ENCODE measurements around the gene GCN1. TPM values are rescaled to one million over a fixed set of nuclear protein-coding genes. Genes with fewer than 3 reads are reported as not detected.

Gene GCN1
- total RNA-seq, 2 experiments from 2014 or later = 130 to 137 TPM

- H3K27me3 Mint-ChIP-seq = no peaks in the 10 kb centered on the region
- intact Hi-C loops (cut with micrococcal nuclease) = no loop called here
- DNase-seq = no peak
- H3K27ac Mint-ChIP-seq = no peak overlapping the region
- no peak overlapping the region for H3K4me3 Mint-ChIP-seq
- ATAC-seq = no peak
- H3K9me3 Mint-ChIP-seq = no peaks in the 10 kb centered on the region
- ChIA-PET POLR2A (interaction anchor here (1.6 to 15.4 kb wide), 3 partner anchors 12 to 69 kb away, joined by 3 to 394 read pairs (median 53); partner anchors contain the start of genes RNU4-1, RNU4-2 and RPLP0), CTCF (interaction anchor here (1.1 to 1.7 kb wide), 2 partner anchors 43 to 50 kb away, joined by 4 read pairs; partner anchors contain the start of gene PXN)
- peaks cover 6% of the 10 kb centered on the region for H3K36me3 Mint-ChIP-seq (ENCODE audit: low read depth)
- TF ChIP-seq CTCF (IDR thresholded peaks at IDR 0.05) = no peak
- peaks cover 20% of the 10 kb centered on the region for H3K4me1 Mint-ChIP-seq (ENCODE audit: low read depth)
Observed at GRCh38 chr12:120222288-120222832, 27.8 kb upstream of the GCN1 start.

- intact Hi-C loops (cut with micrococcal nuclease) = no loop called here
- ChIA-PET CTCF (interaction anchor here (1.1 to 1.7 kb wide), 2 partner anchors 44 to 50 kb away, joined by 4 read pairs; partner anchors contain the start of gene PXN), POLR2A (interaction anchor here (0.9 to 15.4 kb wide), 4 partner anchors 11 to 70 kb away, joined by 3 to 394 read pairs (median 28); partner anchors contain the start of genes RNU4-1, RNU4-2 and RPLP0)
- H3K9me3 Mint-ChIP-seq = no peaks in the 10 kb centered on the region
- peaks cover 18% of the 10 kb centered on the region for H3K4me1 Mint-ChIP-seq (ENCODE audit: low read depth)
- ATAC-seq (no peak), DNase-seq (no peak)
- no peak overlapping the region for H3K27ac Mint-ChIP-seq
- H3K4me3 Mint-ChIP-seq = no peak overlapping the region
- H3K27me3 Mint-ChIP-seq = no peaks in the 10 kb centered on the region
- H3K36me3 Mint-ChIP-seq (ENCODE audit: low read depth) = peaks cover 6% of the 10 kb centered on the region
- no peak for TF ChIP-seq CTCF (IDR thresholded peaks at IDR 0.05)
Observed at GRCh38 chr12:120221576-120221900, 27.0 kb upstream of the GCN1 start.

DNA sequence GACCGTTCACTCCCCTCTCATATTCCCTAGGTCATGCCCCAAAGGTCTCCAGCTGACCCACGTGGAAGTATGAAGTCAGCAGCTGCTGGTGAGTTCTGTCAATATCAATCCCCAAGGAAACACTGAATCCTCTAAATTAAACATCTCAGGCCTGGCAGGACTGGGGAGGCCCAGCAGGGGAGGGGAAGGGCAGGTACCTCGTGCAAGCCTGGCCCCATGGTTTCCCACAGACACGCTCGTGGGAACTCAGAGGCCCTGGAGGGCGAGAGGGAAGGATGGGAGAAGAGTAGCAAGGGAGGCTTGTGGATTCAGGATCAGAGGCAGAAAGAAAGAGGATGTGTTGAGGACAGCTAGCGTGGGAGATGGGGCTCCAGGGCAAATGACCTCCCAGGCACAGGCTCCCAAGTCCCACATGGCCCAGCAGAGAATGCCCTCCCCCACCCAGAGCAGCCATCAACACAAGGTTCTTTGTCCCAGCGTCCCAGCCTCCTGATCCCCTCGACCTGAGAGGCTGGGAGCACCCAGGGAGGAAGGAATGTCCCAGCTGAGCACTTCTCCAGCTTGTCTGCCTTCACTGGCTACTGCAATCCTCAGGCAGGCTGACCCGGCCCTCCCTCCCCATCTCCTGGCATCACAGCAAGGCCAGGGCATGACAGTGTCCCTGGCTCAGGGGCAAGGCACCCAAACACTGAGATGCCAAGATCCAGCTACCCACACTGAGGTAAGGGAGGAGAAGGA is 26.5 kb upstream of the GCN1 start:
- H3K4me1 Mint-ChIP-seq (ENCODE audit: low read depth) = peaks cover 13% of the 10 kb centered on the region
- intact Hi-C loops (cut with micrococcal nuclease) = no loop called here
- H3K36me3 Mint-ChIP-seq (ENCODE audit: low read depth) = peaks cover 6% of the 10 kb centered on the region
- ChIA-PET CTCF (interaction anchor here (1.1 to 1.3 kb wide), 3 partner anchors 14 to 45 kb away, joined by 4 to 5 read pairs (median 4); partner anchors contain the start of gene PXN), POLR2A (interaction anchor here (0.9 to 15.4 kb wide), 5 partner anchors 20 to 70 kb away, joined by 3 to 394 read pairs (median 5); partner anchors contain the start of genes PXN, RNU4-1, RNU4-2 and RPLP0)
- DNase-seq (no peak), ATAC-seq (no peak)
- no peak overlapping the region for H3K4me3 Mint-ChIP-seq
- no peaks in the 10 kb centered on the region for H3K9me3 Mint-ChIP-seq
- no peaks in the 10 kb centered on the region for H3K27me3 Mint-ChIP-seq
- H3K27ac Mint-ChIP-seq = peak overlapping the region; percentile 38
- no peak for TF ChIP-seq CTCF (IDR thresholded peaks at IDR 0.05)

GRCh38 chr12:120218680-120219606 is 24.4 kb upstream of the GCN1 start:
- H3K4me3 Mint-ChIP-seq = no peak overlapping the region
- TF ChIP-seq CTCF (IDR thresholded peaks at IDR 0.05) = no peak
- intact Hi-C loops (cut with micrococcal nuclease) = no loop called here
- H3K27ac Mint-ChIP-seq = no peak overlapping the region
- peaks cover 11% of the 10 kb centered on the region for H3K36me3 Mint-ChIP-seq (ENCODE audit: low read depth)
- no peaks in the 10 kb centered on the region for H3K9me3 Mint-ChIP-seq
- H3K4me1 Mint-ChIP-seq (ENCODE audit: low read depth) = no peaks in the 10 kb centered on the region
- CTCF ChIA-PET = interaction anchor here (0.7 to 4.3 kb wide), 3 partner anchors 9 to 47 kb away, joined by 3 to 34 read pairs (median 4); no protein-coding TSS in a partner anchor
- DNase-seq (no peak), ATAC-seq (no peak)
- POLR2A ChIA-PET = interaction anchor here (0.8 to 15.4 kb wide), 8 partner anchors 8 to 87 kb away, joined by 3 to 394 read pairs (median 5); partner anchors contain the start of genes RNU4-1, RNU4-2 and RPLP0
- no peaks in the 10 kb centered on the region for H3K27me3 Mint-ChIP-seq
